Ovary (tissue), 3 donors: Measurements from ENCODE around the gene RUNX1.

Source experiments
- CTCF ChIP-seq, 3 donors: fragments of 450-650 bp in 2 of 3; fragments of 200-600 bp in 1 of 3; IDR thresholded peaks; one replicate each; pipeline versions ENCODE4 v1.5.1 to v1.8.0; 2016 to 2022; ENCODE audit warnings: antibody characterized with exemption in 3 of 3, mild to moderate bottlenecking in 1 of 3
- EP300 ChIP-seq: sonication (generic); formaldehyde crosslinking; IDR thresholded peaks from one replicate; pipeline ENCODE4 v1.6.1; 2017; ENCODE audit warnings: antibody characterized with exemption
- POLR2A ChIP-seq: fragments of 450-650 bp; IDR thresholded peaks from one replicate; pipeline ENCODE4 v1.6.1; 2017; ENCODE audit warnings: antibody characterized with exemption, mild to moderate bottlenecking, moderate library complexity
- donor health status: DM: no; HTN: no; CAD: no.

GRCh38 chr21:34983680-34984086 is 65.4 kb downstream of the RUNX1 start:
- no peak for TF ChIP-seq CTCF (IDR thresholded peaks at IDR 0.05)
- TF ChIP-seq POLR2A = no peak
- TF ChIP-seq EP300 = no peak
